Breast epithelium (tissue), 3 donors: ENCODE measurements around the gene SRGAP3.

Source experiments
- POLR2A ChIP-seq: fragments of 450-650 bp; IDR thresholded peaks from one replicate; pipeline ENCODE4 v1.6.1; 2016; ENCODE audit warnings: antibody characterized with exemption, mild to moderate bottlenecking, moderate library complexity
- TF ChIP-seq, protein P1 (sequence below), 3 donors: fragments of 450-650 bp; IDR thresholded peaks; one replicate each; pipeline ENCODE4 v1.5.1; 2016 to 2017; ENCODE audit warnings: antibody characterized with exemption in 3 of 3, mild to moderate bottlenecking in 3 of 3, moderate library complexity in 3 of 3

DNA sequence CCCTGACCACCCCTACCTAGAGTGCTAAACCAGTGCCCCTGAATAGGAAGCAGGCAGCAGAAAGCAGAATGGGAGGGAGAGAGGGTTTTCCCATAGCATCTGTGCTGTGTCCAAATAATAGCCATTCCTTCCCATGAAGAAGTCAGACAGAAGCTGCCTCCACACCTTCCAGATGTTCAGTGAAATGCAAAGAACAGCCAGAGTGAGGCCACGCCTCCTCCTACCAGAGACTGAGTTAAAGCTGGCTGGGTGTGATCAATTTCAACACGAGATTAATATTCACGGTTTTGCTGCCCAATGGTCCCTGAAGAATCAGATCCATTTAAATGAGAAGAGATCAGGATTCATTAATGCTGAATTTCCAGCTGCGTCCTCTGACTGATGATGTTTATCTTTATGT lies 111.8 kb downstream of the SRGAP3 start:
- TF ChIP-seq, protein P1, sequence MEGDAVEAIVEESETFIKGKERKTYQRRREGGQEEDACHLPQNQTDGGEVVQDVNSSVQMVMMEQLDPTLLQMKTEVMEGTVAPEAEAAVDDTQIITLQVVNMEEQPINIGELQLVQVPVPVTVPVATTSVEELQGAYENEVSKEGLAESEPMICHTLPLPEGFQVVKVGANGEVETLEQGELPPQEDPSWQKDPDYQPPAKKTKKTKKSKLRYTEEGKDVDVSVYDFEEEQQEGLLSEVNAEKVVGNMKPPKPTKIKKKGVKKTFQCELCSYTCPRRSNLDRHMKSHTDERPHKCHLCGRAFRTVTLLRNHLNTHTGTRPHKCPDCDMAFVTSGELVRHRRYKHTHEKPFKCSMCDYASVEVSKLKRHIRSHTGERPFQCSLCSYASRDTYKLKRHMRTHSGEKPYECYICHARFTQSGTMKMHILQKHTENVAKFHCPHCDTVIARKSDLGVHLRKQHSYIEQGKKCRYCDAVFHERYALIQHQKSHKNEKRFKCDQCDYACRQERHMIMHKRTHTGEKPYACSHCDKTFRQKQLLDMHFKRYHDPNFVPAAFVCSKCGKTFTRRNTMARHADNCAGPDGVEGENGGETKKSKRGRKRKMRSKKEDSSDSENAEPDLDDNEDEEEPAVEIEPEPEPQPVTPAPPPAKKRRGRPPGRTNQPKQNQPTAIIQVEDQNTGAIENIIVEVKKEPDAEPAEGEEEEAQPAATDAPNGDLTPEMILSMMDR (IDR thresholded peaks at IDR 0.05): no peak
- no peak for TF ChIP-seq POLR2A
